Posterior vena cava (tissue), 2 donors: ENCODE data around the gene SIN3B. TPM values are rescaled to one million over a fixed set of nuclear protein-coding genes. Genes with fewer than 3 reads are reported as not detected.
"Not testable (repeated sequence)": the region's sequence is repeated elsewhere in the genome, so short reads cannot be mapped to it uniquely, and the experiment has no call there.

Source experiments
- DNase-seq: peaks from one replicate; pipeline ENCODE4 v3.0.0-alpha.2; 2020; ENCODE audit warnings: low spot score
- intact Hi-C, 2 donors: fragments of 100-400 bp; cut with DNase I; formaldehyde crosslinking; loops; one replicate each; pipeline versions ENCODE4 v1.14.1 to v1.14.2; 2022 to 2023
- long read RNA-seq, 2 donors: library from polyadenylated mRNA; unstranded; transcript quantifications; one replicate each; pipeline ENCODE4 v2.0.0, GENCODE V29; 2020 to 2021
- total RNA-seq, 2 donors: library from RNA; stranded (reverse); fragmentation: NEBNext Ultra II Directional; extraction: Animal tissue kit (Norgen Biotek cat#: 25700); gene quantifications; one replicate each; pipeline ENCODE4 v1.2.1, GENCODE V29; 2021
- donor health status: DM: yes; HTN: yes; CAD: no.
- donor health status: DM: yes; HTN: yes; CAD: no.

Gene SIN3B, protein sequence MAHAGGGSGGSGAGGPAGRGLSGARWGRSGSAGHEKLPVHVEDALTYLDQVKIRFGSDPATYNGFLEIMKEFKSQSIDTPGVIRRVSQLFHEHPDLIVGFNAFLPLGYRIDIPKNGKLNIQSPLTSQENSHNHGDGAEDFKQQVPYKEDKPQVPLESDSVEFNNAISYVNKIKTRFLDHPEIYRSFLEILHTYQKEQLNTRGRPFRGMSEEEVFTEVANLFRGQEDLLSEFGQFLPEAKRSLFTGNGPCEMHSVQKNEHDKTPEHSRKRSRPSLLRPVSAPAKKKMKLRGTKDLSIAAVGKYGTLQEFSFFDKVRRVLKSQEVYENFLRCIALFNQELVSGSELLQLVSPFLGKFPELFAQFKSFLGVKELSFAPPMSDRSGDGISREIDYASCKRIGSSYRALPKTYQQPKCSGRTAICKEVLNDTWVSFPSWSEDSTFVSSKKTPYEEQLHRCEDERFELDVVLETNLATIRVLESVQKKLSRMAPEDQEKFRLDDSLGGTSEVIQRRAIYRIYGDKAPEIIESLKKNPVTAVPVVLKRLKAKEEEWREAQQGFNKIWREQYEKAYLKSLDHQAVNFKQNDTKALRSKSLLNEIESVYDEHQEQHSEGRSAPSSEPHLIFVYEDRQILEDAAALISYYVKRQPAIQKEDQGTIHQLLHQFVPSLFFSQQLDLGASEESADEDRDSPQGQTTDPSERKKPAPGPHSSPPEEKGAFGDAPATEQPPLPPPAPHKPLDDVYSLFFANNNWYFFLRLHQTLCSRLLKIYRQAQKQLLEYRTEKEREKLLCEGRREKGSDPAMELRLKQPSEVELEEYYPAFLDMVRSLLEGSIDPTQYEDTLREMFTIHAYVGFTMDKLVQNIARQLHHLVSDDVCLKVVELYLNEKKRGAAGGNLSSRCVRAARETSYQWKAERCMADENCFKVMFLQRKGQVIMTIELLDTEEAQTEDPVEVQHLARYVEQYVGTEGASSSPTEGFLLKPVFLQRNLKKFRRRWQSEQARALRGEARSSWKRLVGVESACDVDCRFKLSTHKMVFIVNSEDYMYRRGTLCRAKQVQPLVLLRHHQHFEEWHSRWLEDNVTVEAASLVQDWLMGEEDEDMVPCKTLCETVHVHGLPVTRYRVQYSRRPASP
- 10 to 100 TPM; 34.6 to 36.5 TPM for total RNA-seq
- long read RNA-seq, donor 1, full-length matches to known transcripts, result 2 of 8 reads
- long read RNA-seq, donor 1, partial matches to known transcripts, result 2 of 8 reads
- long read RNA-seq, donor 1, other reads (novel, unspliced or antisense), result 4 of 8 reads
- long read RNA-seq, donor 2, partial matches to known transcripts, result 13 of 14 reads
- long read RNA-seq, donor 2, other reads (novel, unspliced or antisense), result 0 of 14 reads

DNA sequence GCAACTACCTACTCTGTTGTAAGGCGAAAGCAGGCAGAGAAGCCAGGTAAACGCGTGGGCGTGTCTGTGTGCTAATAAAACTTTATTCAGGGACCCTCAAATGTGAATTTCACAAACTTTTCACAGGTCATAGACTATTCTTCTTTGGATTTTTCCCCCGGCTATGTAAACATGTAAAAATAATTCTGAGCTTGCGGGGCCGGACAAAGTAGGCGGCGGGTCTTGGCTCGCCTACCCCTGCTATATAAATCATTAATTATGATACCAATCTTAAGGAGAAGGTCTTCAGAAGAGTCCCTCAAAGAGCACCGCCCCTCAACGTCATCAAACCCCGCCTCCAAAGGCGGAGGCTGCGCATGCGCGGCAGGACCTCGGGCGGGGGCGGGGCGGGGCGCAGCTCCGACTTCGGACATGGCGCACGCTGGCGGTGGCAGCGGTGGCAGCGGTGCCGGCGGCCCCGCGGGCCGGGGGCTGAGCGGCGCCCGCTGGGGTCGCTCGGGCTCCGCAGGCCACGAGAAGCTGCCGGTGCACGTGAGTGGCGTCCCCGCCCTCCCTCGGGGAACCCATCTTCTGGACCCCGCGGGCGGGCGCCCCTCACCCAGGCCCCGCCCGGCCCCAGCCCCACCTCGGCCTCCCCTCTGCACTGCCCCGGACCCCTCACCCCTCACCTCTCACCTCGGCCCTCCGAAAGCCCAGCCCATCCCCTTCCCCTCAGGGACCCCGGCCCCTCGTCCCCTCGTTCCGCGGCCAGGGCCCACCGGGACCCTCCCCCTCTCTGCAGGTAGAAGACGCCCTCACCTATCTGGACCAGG lies at the start of gene SIN3B:
SIN3B (plus strand) TSS at position 389 of the 812 bp plus-strand sequence; CDS start at position 412, 23 bp downstream.
- intact Hi-C loops, result loop anchor here in 1 of 2 donors (10.0 kb wide), 1 partner anchor 54 kb away; no protein-coding TSS in a partner anchor
- peak; percentile 95 for DNase-seq

DNA sequence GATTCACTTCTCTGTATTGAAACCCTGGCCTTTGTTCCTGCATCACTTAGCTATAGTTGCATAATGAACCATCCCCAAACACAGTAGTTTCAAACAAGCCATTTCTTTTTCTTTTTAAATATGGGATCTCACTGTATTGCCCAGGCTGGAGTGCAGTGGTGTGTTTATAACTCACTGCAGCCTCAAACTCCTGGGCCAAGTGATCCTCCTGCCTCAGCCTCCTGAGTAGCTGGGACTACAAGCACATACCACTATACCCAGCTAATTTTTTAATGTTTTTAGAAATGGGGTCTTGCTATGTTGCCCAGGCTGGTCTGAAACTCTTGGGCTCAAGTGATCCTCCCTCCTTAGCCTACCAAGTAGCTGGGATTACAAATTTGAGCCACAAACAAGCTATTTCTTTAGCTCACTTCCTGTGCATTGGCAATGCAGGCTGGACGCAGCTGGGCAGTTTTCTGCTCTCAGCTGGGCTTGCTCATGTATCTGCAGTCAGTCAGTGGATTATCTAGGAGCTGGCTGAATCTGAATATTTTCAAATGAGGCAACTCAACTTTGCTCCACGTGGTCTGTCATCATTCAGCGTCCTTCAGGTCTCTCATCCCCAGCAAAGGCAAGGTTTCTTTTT lies 49.5 kb upstream of the SIN3B start:
- no peak for DNase-seq
- intact Hi-C loops, result loop anchor here in 1 of 2 donors (10.0 kb wide), 1 partner anchor 45 kb away; the partner anchor contains the start of gene SIN3B

DNA sequence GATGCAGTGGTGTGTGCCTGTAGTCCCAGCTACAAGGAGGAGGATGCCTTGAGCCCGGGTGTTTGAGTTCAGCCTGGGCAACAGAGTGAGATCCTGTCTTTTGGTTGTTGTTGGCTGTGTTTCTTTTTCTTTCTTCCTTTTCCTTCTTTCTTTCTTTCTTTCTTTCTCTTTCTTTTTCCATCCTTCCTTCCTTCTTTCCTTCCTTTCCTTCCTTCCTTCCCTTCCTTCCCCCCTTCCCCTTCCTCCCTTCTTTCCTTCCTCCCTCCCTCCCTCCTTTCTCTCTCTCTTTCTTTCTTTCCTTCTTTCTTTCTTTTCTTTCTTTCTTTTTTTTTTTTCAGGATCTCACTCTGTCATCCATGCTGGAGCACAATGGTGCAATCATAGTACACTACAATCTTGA lies 46.5 kb upstream of the SIN3B start:
- intact Hi-C loops, result no loop called here
- DNase-seq, result no peak

DNA sequence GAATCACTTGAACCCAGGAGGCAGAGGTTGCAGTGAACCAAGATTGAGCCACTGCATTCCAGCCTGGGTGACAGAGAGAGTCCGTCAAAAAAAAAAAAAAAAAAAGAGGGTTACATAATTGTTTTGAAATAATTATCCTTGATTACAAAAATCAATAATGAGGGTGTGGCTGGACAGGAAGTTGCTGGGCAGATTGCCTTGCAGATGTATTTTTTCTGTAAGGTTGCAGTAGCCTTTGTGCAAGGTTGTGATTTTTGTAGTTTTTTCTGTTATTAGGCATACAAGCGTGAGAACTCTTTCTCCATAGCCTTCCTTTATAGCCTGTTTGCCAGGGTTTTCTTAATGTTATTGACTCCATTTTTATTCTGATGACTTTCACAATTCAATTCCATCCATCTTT lies 40.7 kb upstream of the SIN3B start:
- intact Hi-C loops, result no loop called here
- no peak for DNase-seq

DNA sequence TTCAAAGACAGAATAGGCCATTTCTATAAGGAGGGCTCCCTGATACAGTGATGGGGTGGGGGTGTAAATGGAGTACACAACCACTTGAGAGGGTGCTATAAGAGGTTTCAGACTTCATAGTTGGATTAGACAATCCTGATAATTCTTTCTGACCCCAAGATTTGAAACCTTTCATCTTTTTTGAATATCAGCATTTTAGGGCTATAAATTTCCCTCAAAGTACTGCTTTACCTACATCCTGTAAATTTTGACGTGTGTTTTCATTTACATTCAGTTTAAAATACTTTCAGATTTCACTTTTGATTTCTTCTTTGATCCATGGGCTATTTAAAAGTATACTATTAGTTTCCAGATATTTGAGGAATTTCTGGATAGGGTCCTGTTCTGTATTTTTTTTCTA lies 40.0 kb upstream of the SIN3B start:
- intact Hi-C loops, result no loop called here

DNA sequence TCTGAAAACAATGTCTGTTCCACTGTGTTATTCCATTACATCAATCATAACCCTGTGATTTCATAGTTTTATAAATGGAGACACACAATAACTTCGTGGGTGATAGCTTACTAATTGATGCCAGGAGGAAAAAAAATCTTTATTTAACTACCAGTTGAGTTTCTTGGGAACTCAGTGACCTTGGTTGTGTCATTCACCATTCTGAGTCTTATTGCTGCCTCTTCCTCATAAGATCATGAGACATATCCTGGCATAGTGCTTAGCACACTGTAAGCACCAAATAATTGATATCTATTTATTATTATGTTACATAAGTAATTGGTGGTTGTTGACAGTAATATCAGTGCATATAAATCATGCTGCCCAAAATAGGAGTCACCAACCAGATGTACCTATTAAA lies 39.1 kb upstream of the SIN3B start:
- intact Hi-C loops, result no loop called here
- DNase-seq, result no peak

More for the DNA sequence above, 40.0 kb upstream of the SIN3B start:
- no peak for DNase-seq

DNA sequence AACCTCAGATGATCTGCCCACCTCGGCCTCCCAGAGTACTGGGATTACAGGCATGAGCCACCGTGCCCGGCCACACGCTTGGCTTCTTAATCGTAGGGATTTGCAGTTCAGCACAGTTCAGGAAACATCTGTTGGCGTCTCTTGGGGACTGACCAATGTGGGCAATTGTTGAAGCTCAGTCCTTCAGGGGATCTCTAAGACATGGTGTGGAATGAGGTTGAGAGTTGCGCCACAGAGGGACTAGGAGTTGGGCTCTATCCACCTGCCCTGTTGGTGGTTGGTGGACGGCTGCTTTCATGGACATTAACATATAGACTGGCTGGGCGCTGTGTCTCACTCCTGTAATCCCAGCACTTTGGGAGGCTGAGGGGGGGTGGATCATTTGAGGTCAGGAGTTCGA lies 37.3 kb upstream of the SIN3B start:
- no peak for DNase-seq

DNA sequence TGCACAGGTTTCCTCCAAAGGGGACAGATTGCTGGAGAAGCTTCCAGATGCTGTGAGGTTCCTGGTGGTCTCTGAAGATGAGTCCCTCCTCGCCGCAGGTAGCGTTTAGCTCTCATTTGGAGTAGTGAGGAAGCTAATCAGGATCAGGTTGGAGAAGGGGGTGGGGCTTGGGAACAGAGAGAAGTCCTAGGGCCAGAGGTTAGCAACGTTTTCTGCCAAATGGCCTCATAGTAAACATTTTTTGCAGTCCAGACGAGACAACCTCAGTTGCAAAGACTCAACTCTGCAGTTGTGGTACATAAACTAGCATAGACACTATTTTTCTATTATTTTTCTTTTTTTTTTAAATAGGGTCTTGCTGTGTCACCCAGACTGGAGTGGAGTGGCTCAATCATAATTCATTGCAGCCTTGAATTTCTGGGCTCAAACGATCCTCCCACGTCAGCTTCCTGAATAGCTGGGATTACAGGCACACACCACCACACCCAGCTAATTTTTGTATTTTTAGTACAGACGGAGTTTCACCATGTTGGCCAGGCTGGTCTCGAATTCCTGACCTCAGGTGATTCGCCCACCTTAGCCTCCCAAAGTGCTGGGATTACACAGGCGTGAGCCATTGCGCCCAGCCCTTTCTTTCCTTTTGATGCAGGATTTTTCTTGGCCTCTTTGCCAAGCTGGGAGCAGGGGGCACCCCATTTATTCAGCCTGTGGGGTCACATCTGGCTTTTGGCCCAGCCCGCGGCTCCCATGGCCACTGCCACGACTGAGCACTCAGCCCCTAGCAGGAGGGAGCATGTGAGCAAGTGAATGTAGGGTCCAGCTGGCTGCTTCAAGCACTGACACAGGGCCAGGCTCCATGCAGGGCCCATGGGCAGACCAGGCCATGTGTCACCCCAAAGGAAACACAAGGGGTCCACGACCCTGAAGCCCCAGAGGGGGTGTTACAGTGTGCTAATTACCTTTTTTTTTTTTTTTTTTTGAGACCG lies 34.4 kb upstream of the SIN3B start:
- intact Hi-C loops, result no loop called here

More for the DNA sequence above, 37.3 kb upstream of the SIN3B start:
- intact Hi-C loops, result no loop called here

DNA sequence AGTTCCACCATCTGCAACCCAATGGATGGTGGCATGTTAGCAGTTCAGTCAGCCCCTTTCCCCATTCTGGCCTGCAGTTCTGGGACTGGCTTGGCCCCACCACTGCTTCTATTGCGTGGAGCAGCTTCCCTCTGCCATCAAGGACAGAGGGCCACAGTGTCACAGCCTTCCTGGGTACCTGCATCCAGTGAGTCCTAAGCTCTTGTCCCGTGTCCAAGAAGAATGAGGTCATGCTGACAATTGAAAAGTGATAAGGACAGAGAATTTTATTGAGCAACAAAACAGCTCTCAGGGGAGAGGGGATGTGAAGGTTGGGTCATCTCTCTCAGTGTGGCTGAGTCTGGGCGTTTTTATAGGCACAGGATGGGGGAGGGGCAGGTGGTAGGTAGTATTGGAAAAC lies 33.5 kb upstream of the SIN3B start:
- intact Hi-C loops, result no loop called here
- no peak for DNase-seq

More for the DNA sequence above, 34.4 kb upstream of the SIN3B start:
- no peak for DNase-seq

DNA sequence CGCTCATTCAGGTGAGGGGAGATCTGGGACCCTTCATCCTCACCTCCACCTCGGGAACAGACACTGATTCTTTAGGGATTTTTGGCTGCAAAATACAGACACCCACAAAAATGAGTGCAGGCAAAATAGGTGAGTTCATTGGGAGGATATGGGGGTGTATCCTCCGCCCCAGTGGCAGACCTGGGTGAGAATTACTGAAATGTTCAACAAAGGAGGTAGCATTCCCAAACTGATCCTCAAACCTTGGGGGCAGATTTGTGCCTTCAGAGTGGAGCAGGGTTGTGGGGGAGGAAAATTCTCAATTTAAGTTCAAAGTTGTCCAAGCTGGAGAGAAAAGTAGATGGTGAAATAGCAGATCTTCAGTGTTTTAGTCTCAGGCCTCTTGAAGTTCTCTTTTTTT lies 31.3 kb upstream of the SIN3B start:
- no peak for DNase-seq
- intact Hi-C loops, result no loop called here

DNA sequence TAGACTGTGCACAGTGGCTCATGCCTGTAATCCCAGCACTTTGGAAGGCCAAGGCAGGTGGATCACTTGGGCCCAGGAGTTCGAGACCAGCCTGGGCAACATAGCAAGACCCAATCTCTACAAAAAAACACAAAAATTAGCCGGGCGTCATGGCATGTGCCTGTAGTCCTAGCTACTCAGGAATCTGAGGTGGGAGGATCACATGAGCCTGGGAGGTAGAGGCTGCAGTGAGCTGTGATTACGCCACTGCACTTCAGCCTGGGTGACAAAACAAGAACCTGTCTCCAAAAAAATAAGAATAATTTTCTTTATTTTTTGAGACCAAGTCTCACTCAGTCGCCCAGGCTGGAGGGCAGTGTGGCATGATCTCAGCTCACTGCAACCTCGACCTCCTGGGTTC lies 30.9 kb upstream of the SIN3B start:
- DNase-seq, intact Hi-C loops: not testable (repeated sequence)

DNA sequence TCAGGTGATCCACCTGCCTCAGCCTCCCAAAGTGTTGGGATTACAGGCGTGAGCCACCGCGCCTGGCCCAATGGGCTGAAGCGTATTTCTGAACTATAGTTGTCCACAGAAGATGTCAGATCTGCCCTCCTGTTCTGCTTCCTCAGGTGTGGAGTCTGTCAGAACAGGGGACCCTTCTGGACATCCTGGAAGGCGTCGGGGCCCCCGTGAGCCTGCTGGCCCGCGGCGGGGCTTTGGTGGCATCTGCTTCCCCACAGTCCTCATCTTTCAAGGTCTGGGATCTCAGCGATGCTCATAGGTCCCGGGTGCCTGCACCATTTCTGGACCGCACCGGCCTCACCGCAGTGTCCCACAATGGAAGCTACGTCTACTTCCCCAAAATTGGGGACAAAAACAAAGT lies 29.5 kb upstream of the SIN3B start:
- DNase-seq, result peak; percentile 65
- intact Hi-C loops, result loop anchor here in 1 of 2 donors (5.0 kb wide), 1 partner anchor 657 kb away; the partner anchor contains the start of gene HSH2D

DNA sequence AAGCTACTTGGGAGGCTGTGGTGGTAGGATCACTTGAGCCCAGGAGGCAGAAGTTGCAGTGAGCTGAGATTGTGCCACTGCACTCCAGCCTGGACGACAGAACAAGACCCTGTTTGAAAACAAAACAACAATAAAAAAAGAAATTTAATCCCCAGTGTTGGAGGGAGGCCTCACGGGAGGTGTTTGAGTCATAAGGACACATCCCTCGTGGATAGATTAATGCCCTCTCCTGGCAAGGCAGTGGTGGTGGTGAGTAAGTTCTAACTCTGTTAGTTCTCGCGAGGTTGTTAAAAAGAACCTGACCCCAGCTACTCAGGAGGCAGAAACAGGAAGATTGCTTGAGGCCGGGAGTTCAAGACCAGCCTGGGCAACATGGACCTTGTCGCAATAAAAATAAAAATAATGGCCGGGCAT lies 27.6 kb upstream of the SIN3B start:
- DNase-seq, result no peak
- intact Hi-C loops, result loop anchor here in 1 of 2 donors (5.0 kb wide), 1 partner anchor 659 kb away; the partner anchor contains the start of gene HSH2D

DNA sequence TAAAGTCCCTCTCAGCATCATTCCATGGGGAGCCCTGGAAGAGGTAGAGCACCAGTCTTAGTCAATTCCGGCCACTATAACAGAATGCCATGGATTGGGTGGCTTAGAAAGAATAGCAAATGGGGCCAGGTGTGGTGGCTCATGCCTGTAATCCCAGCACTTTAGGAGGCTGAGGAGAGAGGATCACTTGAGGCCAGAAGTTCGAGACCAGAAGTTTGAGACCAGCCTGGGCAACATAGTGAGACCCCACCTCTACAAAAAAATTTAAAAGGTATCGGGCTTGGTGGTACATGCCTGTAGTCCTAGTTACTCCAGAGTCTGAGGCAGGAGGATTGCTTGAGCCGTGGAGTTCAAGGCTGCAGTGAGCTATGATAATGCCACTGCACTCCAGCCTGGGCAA lies 25.0 kb upstream of the SIN3B start:
- intact Hi-C loops, result loop anchor here in 1 of 2 donors (5.0 kb wide), 1 partner anchor 662 kb away; the partner anchor contains the start of gene HSH2D

DNA sequence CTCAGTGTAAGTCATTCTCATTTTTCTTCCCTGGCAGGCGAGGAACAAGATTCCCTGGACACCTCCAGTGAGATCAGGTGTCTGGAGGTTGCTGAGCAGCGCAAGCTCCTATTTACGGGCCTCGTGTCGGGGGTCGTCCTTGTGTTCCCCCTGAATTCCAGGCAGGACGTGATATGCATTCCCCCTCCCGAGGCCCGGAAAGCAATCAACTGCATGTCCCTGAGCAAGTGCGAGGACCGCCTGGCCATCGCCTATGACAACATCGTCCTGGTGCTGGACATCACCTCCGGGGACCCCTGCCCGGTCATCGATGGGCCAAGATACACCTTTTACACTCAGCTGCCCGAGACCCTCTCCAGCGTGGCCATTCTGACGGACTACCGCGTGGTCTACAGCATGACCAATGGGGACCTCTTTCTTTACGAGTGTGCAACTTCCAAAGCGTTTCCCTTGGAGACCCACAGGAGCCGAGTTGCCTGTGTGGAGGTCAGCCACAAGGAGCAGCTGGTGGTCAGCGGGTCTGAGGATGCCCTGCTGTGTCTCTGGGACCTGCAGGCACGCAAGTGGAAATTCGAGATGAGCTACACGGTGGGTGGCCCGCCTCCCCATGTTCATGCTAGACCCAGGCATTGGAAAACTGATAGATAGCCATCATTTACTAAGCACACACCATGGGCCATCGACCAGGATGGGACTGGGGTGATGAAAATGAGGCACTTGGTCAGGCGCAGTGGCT lies 21.5 kb upstream of the SIN3B start:
- intact Hi-C loops, result no loop called here
- DNase-seq, result peak; percentile 51

More for the DNA sequence above, 25.0 kb upstream of the SIN3B start:
- no peak for DNase-seq
